NT2/D1 (cell line): Measurements from ENCODE around the gene DRC3.

Experiments
- SUZ12 ChIP-seq: IDR thresholded peaks from 2 replicates; pipeline ENCODE4 v1.6.1; 2011; ENCODE audit not compliant: insufficient read length, insufficient read depth; ENCODE audit errors: extremely low read depth
- YY1 ChIP-seq: IDR thresholded peaks from 2 replicates; pipeline ENCODE4 v1.6.1; 2011; ENCODE audit not compliant: insufficient read length, insufficient read depth
- ZNF274 ChIP-seq: IDR thresholded peaks from 2 replicates; pipeline ENCODE4 v1.6.1; 2011; ENCODE audit warnings: mild to moderate bottlenecking, low read depth, low read length

GRCh38 chr17:18008496-18009268 lies 36.0 kb downstream of the DRC3 start:
- no peak for TF ChIP-seq YY1
- TF ChIP-seq ZNF274: no peak
- no peak for TF ChIP-seq SUZ12
